Esophagus muscularis mucosa (tissue), 4 donors: ENCODE data around the gene GJB4.

Source experiments
- EP300 ChIP-seq: sonication (generic); formaldehyde crosslinking; IDR thresholded peaks from one replicate; pipeline ENCODE4 v1.6.1; 2017; ENCODE audit warnings: antibody characterized with exemption
- POLR2A ChIP-seq: fragments of 450-650 bp; IDR thresholded peaks from one replicate; pipeline ENCODE4 v1.6.1; 2017; ENCODE audit warnings: antibody characterized with exemption, moderate library complexity, mild to moderate bottlenecking, low read depth
- POLR2AphosphoS5 ChIP-seq, 2 donors: sonication (generic); formaldehyde crosslinking; IDR thresholded peaks; one replicate each; pipeline ENCODE4 v1.6.1; 2017; ENCODE audit warnings: antibody characterized with exemption in 2 of 2
- TF ChIP-seq, protein P1 (sequence below), 3 experiments: fragments of 200-600 bp in 2 of 3; fragments of 450-650 bp in 1 of 3; sonication (generic) in 2 of 3; IDR thresholded peaks; one replicate each; pipeline ENCODE4 v1.5.1; 2017 to 2019; ENCODE audit warnings: antibody characterized with exemption in 3 of 3, mild to moderate bottlenecking in 2 of 3, moderate library complexity in 1 of 3

DNA sequence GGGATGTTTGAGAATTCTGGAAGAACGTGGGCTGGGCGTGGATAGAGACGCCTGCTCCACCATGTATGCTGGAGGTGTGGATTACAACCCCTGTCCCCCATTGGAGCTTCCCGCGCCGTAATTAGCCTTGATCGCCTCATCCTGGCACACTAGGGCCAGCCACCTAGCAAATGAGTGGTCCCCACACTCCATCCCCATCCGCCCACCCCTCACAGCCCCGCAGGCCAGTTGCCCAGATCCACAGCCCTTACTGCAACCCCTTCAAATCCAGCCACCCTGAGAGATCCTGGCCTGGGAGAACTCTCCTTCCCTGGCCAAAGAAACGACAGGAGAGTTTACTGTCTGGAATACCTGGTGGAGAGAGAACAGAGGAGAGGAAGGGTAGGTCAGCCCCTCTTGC, 32.9 kb downstream of the GJB4 start:
- TF ChIP-seq, protein P1, sequence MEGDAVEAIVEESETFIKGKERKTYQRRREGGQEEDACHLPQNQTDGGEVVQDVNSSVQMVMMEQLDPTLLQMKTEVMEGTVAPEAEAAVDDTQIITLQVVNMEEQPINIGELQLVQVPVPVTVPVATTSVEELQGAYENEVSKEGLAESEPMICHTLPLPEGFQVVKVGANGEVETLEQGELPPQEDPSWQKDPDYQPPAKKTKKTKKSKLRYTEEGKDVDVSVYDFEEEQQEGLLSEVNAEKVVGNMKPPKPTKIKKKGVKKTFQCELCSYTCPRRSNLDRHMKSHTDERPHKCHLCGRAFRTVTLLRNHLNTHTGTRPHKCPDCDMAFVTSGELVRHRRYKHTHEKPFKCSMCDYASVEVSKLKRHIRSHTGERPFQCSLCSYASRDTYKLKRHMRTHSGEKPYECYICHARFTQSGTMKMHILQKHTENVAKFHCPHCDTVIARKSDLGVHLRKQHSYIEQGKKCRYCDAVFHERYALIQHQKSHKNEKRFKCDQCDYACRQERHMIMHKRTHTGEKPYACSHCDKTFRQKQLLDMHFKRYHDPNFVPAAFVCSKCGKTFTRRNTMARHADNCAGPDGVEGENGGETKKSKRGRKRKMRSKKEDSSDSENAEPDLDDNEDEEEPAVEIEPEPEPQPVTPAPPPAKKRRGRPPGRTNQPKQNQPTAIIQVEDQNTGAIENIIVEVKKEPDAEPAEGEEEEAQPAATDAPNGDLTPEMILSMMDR (IDR thresholded peaks at IDR 0.05) = no peak
- TF ChIP-seq EP300 (no peak), POLR2A (no peak), POLR2AphosphoS5 (IDR thresholded peaks at IDR 0.05) (no peak)
